HepG2 (cell line): ENCODE measurements around the gene PHF23. TPM values are rescaled to one million over a fixed set of nuclear protein-coding genes. Genes with fewer than 3 reads are reported as not detected.
A peak's percentile ranks its signal among the peaks of the same experiment; 100 is the strongest.

Experiments used
- AGO1 ChIP-seq: fragments of 200-400 bp; formaldehyde crosslinking; IDR thresholded peaks from 2 replicates; pipeline ENCODE4 v1.6.1; 2017; ENCODE audit warnings: mild to moderate bottlenecking, low read depth, low read length, moderate library complexity; ENCODE audit not compliant: poor library complexity, severe bottlenecking
- ARID2 ChIP-seq: sonication (generic); formaldehyde crosslinking; IDR thresholded peaks from 2 replicates; pipeline ENCODE4 v1.8.1; 2022; ENCODE audit warnings: mild to moderate bottlenecking, missing genetic modification reagents, borderline replicate concordance
- GLI4 ChIP-seq: sonication (generic); formaldehyde crosslinking; IDR thresholded peaks from 2 replicates; pipeline ENCODE4 v1.5.1; 2020; ENCODE audit warnings: missing genetic modification reagents, mild to moderate bottlenecking, moderate library complexity, borderline replicate concordance
- HDAC2 ChIP-seq: sonication (generic); formaldehyde crosslinking; IDR thresholded peaks from 2 replicates; pipeline ENCODE4 v1.4.0; 2020; ENCODE audit warnings: missing genetic modification reagents
- HMG20A ChIP-seq: IDR thresholded peaks from 2 replicates; pipeline ENCODE4 v1.6.1; 2016; ENCODE audit warnings: borderline replicate concordance
- HOXD1 ChIP-seq: sonication (generic); formaldehyde crosslinking; IDR thresholded peaks from 2 replicates; pipeline ENCODE4 v1.5.0; 2020; ENCODE audit warnings: missing genetic modification reagents
- KMT2B ChIP-seq: IDR thresholded peaks from 2 replicates; pipeline ENCODE4 v1.6.1; 2016; ENCODE audit warnings: missing genetic modification reagents, missing compliant biosample characterization
- MATR3 ChIP-seq: sonication (generic); formaldehyde crosslinking; IDR thresholded peaks from 2 replicates; pipeline ENCODE4 v1.4.0; 2020; ENCODE audit warnings: missing genetic modification reagents
- RAD51 ChIP-seq: fragments of 450-650 bp; IDR thresholded peaks from 2 replicates; pipeline ENCODE4 v1.6.1; 2016; ENCODE audit warnings: borderline replicate concordance
- SMAD9 ChIP-seq: sonication (generic); formaldehyde crosslinking; IDR thresholded peaks from 2 replicates; pipeline ENCODE4 v1.5.1; 2020; ENCODE audit warnings: mild to moderate bottlenecking, missing genetic modification reagents
- TRIM24 ChIP-seq: sonication (generic); formaldehyde crosslinking; IDR thresholded peaks from 2 replicates; pipeline ENCODE4 v1.8.0; 2022; ENCODE audit warnings: mild to moderate bottlenecking, missing genetic modification reagents
- XRCC5 ChIP-seq: fragments of 200-400 bp; formaldehyde crosslinking; optimal IDR thresholded peaks from 2 replicates; pipeline ENCODE3; 2017; ENCODE audit warnings: mild to moderate bottlenecking, low read length
- ZNF10 ChIP-seq: sonication (generic); formaldehyde crosslinking; IDR thresholded peaks from 2 replicates; pipeline ENCODE4 v1.4.0; 2020; ENCODE audit warnings: mild to moderate bottlenecking, low read depth, missing genetic modification reagents, borderline replicate concordance
- ZNF263 ChIP-seq: sonication (generic); formaldehyde crosslinking; IDR thresholded peaks from 2 replicates; pipeline ENCODE4 v1.4.0; 2020; ENCODE audit warnings: missing genetic modification reagents
- ZNF317 ChIP-seq: sonication (generic); formaldehyde crosslinking; IDR thresholded peaks from 2 replicates; pipeline ENCODE4 v1.5.0; 2020; ENCODE audit warnings: mild to moderate bottlenecking, missing genetic modification reagents
- ZNF749 ChIP-seq: sonication (generic); formaldehyde crosslinking; IDR thresholded peaks from 2 replicates; pipeline ENCODE4 v1.8.0; 2022; ENCODE audit warnings: mild to moderate bottlenecking, missing genetic modification reagents, moderate library complexity, borderline replicate concordance
- ZNF850 ChIP-seq: sonication (generic); formaldehyde crosslinking; conservative IDR thresholded peaks from 2 replicates; pipeline ENCODE4 v1.9.0; 2021; ENCODE audit warnings: mild to moderate bottlenecking, missing genetic modification reagents
- ZZZ3 ChIP-seq: sonication (generic); formaldehyde crosslinking; IDR thresholded peaks from 2 replicates; pipeline ENCODE4 v1.4.0; 2020; ENCODE audit warnings: missing genetic modification reagents, mild to moderate bottlenecking, borderline replicate concordance
- polyA plus RNA-seq, 8 experiments: library from polyadenylated mRNA; depleted of rRNA in 3 of 8; stranded (reverse) in 7 of 8; unstranded in 1 of 8; fragments of >200 nt; fragmentation: Illumina TruSeq in 4 of 8; extraction: Trizol in 4 of 8; gene quantifications; 2 replicates each; pipeline versions ENCODE4 v1.2.1 to v1.2.3, GENCODE V29; 2011 to 2016; ENCODE audit warnings: low read depth in 4 of 8, missing spikeins in 1 of 8, mixed read lengths in 1 of 8; ENCODE audit not compliant: insufficient read depth in 1 of 8
- total RNA-seq, 5 experiments: library from RNA; depleted of rRNA; stranded (reverse); fragments of >200 nt; fragmentation: Illumina TruSeq; extraction: Trizol; gene quantifications; 2 replicates each; pipeline ENCODE4 v1.2.3, GENCODE V29; 2016; ENCODE audit warnings: low read depth in 1 of 5
- TF ChIP-seq, protein P1 (sequence below): IDR thresholded peaks from 2 replicates; pipeline ENCODE4 v1.6.1; 2016; ENCODE audit warnings: missing compliant biosample characterization, missing genetic modification reagents, borderline replicate concordance
- TF ChIP-seq, protein P2 (sequence below): sonication (generic); formaldehyde crosslinking; IDR thresholded peaks from 2 replicates; pipeline ENCODE4 v1.4.0; 2020; ENCODE audit warnings: missing genetic modification reagents
- TF ChIP-seq, protein P3 (sequence below): sonication (generic); formaldehyde crosslinking; IDR thresholded peaks from 2 replicates; pipeline ENCODE4 v1.5.0; 2020; ENCODE audit warnings: missing genetic modification reagents

PHF23 gene
- total and polyA plus RNA-seq, 2 of the 13 experiments (the other 11 are each of a cell fraction or from before 2014, with no cell fraction given) = 27.6 to 33.2 TPM

DNA sequence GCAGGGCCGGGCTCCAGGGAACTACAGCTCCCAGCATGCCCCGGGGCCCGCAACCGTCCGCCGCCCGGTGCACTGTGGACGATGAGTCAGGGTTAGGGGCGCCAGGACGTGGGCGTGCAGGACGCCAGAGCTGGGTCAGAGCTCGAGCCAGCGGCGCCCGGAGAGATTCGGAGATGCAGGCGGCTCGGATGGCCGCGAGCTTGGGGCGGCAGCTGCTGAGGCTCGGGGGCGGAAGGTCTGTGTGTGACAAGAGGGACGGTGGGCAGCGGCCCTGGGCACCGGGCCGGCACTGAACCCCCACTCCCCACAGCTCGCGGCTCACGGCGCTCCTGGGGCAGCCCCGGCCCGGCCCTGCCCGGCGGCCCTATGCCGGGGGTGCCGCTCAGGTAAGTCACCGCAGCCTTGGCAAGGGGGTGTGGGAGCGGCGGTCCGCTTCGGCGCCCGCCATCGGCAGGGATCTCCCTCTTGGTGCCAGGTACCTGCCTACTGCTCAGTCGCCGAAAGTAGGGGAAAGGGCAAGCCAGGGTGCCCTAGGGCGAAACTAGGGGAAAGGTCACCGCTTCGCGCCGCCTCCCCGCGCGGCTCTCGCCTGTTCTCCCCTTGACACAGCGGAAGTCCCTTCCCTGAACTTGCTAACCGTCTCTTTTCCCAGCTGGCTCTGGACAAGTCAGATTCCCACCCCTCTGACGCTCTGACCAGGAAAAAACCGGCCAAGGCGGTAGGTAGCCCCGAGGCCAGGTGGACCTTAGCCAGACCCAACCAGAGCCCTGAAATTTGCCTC lies 19.3 kb downstream of the PHF23 start, which contains the start of the genes ACADVL and DLG4 (continued):
- TF ChIP-seq XRCC5 (no peak), HMG20A (CRISPR knock-in tag) (no peak), ZNF749 (CRISPR knock-in tag) (0 out of 2 replicates have a peak, but pooled peaks have one; percentile 22), KMT2B (CRISPR knock-in tag) (no peak), GLI4 (CRISPR knock-in tag) (peak; percentile 94; the same call in 1 of the 2 replicates), HOXD1 (CRISPR knock-in tag) (no peak), ZZZ3 (CRISPR knock-in tag) (no peak), ZNF850 (CRISPR knock-in tag) (no peak), MATR3 (no peak), AGO1 (peak; percentile 99), ARID2 (CRISPR knock-in tag) (no peak), ZNF10 (0 out of 2 replicates have a peak, but pooled peaks have one; percentile 75), ZNF263 (CRISPR knock-in tag) (peak; percentile 41), RAD51 (no peak), SMAD9 (no peak), TRIM24 (CRISPR knock-in tag) (no peak), ZNF317 (CRISPR knock-in tag) (no peak), HDAC2 (CRISPR knock-in tag) (no peak; the same call in 1 of the 2 replicates)
- TF ChIP-seq, protein P1, sequence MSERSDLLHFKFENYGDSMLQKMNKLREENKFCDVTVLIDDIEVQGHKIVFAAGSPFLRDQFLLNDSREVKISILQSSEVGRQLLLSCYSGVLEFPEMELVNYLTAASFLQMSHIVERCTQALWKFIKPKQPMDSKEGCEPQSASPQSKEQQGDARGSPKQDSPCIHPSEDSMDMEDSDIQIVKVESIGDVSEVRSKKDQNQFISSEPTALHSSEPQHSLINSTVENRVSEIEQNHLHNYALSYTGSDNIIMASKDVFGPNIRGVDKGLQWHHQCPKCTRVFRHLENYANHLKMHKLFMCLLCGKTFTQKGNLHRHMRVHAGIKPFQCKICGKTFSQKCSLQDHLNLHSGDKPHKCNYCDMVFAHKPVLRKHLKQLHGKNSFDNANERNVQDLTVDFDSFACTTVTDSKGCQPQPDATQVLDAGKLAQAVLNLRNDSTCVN = peak; percentile 56; the same call in 1 of the 2 replicates
- TF ChIP-seq, protein P2, sequence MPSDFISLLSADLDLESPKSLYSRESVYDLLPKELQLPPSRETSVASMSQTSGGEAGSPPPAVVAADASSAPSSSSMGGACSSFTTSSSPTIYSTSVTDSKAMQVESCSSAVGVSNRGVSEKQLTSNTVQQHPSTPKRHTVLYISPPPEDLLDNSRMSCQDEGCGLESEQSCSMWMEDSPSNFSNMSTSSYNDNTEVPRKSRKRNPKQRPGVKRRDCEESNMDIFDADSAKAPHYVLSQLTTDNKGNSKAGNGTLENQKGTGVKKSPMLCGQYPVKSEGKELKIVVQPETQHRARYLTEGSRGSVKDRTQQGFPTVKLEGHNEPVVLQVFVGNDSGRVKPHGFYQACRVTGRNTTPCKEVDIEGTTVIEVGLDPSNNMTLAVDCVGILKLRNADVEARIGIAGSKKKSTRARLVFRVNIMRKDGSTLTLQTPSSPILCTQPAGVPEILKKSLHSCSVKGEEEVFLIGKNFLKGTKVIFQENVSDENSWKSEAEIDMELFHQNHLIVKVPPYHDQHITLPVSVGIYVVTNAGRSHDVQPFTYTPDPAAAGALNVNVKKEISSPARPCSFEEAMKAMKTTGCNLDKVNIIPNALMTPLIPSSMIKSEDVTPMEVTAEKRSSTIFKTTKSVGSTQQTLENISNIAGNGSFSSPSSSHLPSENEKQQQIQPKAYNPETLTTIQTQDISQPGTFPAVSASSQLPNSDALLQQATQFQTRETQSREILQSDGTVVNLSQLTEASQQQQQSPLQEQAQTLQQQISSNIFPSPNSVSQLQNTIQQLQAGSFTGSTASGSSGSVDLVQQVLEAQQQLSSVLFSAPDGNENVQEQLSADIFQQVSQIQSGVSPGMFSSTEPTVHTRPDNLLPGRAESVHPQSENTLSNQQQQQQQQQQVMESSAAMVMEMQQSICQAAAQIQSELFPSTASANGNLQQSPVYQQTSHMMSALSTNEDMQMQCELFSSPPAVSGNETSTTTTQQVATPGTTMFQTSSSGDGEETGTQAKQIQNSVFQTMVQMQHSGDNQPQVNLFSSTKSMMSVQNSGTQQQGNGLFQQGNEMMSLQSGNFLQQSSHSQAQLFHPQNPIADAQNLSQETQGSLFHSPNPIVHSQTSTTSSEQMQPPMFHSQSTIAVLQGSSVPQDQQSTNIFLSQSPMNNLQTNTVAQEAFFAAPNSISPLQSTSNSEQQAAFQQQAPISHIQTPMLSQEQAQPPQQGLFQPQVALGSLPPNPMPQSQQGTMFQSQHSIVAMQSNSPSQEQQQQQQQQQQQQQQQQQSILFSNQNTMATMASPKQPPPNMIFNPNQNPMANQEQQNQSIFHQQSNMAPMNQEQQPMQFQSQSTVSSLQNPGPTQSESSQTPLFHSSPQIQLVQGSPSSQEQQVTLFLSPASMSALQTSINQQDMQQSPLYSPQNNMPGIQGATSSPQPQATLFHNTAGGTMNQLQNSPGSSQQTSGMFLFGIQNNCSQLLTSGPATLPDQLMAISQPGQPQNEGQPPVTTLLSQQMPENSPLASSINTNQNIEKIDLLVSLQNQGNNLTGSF (CRISPR knock-in tag) = peak; percentile 64; the same call in 1 of the 2 replicates
- TF ChIP-seq, protein P3, sequence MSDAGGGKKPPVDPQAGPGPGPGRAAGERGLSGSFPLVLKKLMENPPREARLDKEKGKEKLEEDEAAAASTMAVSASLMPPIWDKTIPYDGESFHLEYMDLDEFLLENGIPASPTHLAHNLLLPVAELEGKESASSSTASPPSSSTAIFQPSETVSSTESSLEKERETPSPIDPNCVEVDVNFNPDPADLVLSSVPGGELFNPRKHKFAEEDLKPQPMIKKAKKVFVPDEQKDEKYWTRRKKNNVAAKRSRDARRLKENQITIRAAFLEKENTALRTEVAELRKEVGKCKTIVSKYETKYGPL = no peak
